HEK293 (cell line): ENCODE results near the gene BCL2A1.

ENCODE experiments used
- AEBP2 ChIP-seq: fragments of 450-650 bp; formaldehyde crosslinking; IDR thresholded peaks from 2 replicates; pipeline ENCODE4 v1.5.1; 2016; ENCODE audit warnings: missing biosample characterization, missing genetic modification characterization, borderline replicate concordance
- EGR2 ChIP-seq: fragments of 450-650 bp; formaldehyde crosslinking; IDR thresholded peaks from 2 replicates; pipeline ENCODE4 v1.5.1; 2016; ENCODE audit warnings: low read depth, missing biosample characterization, missing genetic modification characterization
- KLF10 ChIP-seq: fragments of 450-650 bp; IDR thresholded peaks from 2 replicates; pipeline ENCODE4 v1.5.1; 2018; ENCODE audit warnings: missing biosample characterization, mild to moderate bottlenecking, missing genetic modification characterization
- PBX3 ChIP-seq: sonication (generic); formaldehyde crosslinking; IDR thresholded peaks from 2 replicates; pipeline ENCODE4 v1.8.1; 2022; ENCODE audit warnings: mild to moderate bottlenecking, moderate library complexity, missing genetic modification reagents
- PRDM1 ChIP-seq: fragments of 450-650 bp; formaldehyde crosslinking; IDR thresholded peaks from 2 replicates; pipeline ENCODE4; 2016; ENCODE audit warnings: missing biosample characterization, missing genetic modification characterization
- ZBTB10 ChIP-seq: fragments of 450-650 bp; formaldehyde crosslinking; IDR thresholded peaks from 2 replicates; pipeline ENCODE4 v1.5.1; 2016; ENCODE audit warnings: missing biosample characterization, missing genetic modification characterization
- ZBTB11 ChIP-seq: fragments of 450-650 bp; formaldehyde crosslinking; conservative IDR thresholded peaks from 2 replicates; pipeline ENCODE4 v1.5.1; 2016; ENCODE audit warnings: low read depth, missing biosample characterization, missing genetic modification characterization
- ZNF140 ChIP-seq: fragments of 450-650 bp; formaldehyde crosslinking; IDR thresholded peaks from 2 replicates; pipeline ENCODE4 v1.5.1; 2016; ENCODE audit warnings: missing biosample characterization, missing genetic modification characterization
- ZNF211 ChIP-seq: fragments of 450-650 bp; formaldehyde crosslinking; IDR thresholded peaks from 2 replicates; pipeline ENCODE4 v1.5.1; 2016; ENCODE audit warnings: low read depth, missing biosample characterization, missing genetic modification characterization
- ZNF223 ChIP-seq: fragments of 450-650 bp; formaldehyde crosslinking; IDR thresholded peaks from 2 replicates; pipeline ENCODE4 v1.5.1; 2016; ENCODE audit warnings: missing biosample characterization, missing genetic modification characterization
- ZNF24 ChIP-seq: fragments of 450-650 bp; formaldehyde crosslinking; IDR thresholded peaks from 2 replicates; pipeline ENCODE4 v1.5.1; 2016; ENCODE audit warnings: missing biosample characterization, missing genetic modification characterization
- ZNF341 ChIP-seq: fragments of 450-650 bp; formaldehyde crosslinking; IDR thresholded peaks from 2 replicates; pipeline ENCODE4; 2016; ENCODE audit warnings: low read depth, missing biosample characterization, missing genetic modification characterization
- ZNF391 ChIP-seq: fragments of 450-650 bp; formaldehyde crosslinking; IDR thresholded peaks from 2 replicates; pipeline ENCODE4 v1.5.1; 2016; ENCODE audit warnings: low read depth, missing biosample characterization, missing genetic modification characterization, borderline replicate concordance
- ZNF398 ChIP-seq: fragments of 450-650 bp; formaldehyde crosslinking; IDR thresholded peaks from 2 replicates; pipeline ENCODE4 v1.5.1; 2017; ENCODE audit warnings: missing biosample characterization, missing genetic modification characterization
- ZNF404 ChIP-seq: fragments of 450-650 bp; formaldehyde crosslinking; IDR thresholded peaks from 2 replicates; pipeline ENCODE4 v1.5.1; 2017; ENCODE audit warnings: missing biosample characterization, missing genetic modification characterization
- ZNF530 ChIP-seq: fragments of 450-650 bp; formaldehyde crosslinking; IDR thresholded peaks from 2 replicates; pipeline ENCODE4 v1.5.1; 2016; ENCODE audit warnings: low read depth, missing biosample characterization, missing genetic modification characterization
- ZNF707 ChIP-seq: fragments of 450-650 bp; formaldehyde crosslinking; IDR thresholded peaks from 2 replicates; pipeline ENCODE4 v1.5.1; 2016; ENCODE audit warnings: missing biosample characterization, missing genetic modification characterization
- ZNF747 ChIP-seq: fragments of 450-650 bp; formaldehyde crosslinking; IDR thresholded peaks from 2 replicates; pipeline ENCODE4 v1.5.1; 2016; ENCODE audit warnings: missing biosample characterization, missing genetic modification characterization
- ZNF837 ChIP-seq: fragments of 450-650 bp; formaldehyde crosslinking; IDR thresholded peaks from 2 replicates; pipeline ENCODE4 v1.5.1; 2016; ENCODE audit warnings: missing biosample characterization, missing genetic modification characterization
- ZSCAN16 ChIP-seq: fragments of 450-650 bp; formaldehyde crosslinking; IDR thresholded peaks from 2 replicates; pipeline ENCODE4 v1.5.1; 2016; ENCODE audit warnings: missing biosample characterization, missing genetic modification characterization
- TF ChIP-seq, protein P1 (sequence below): fragments of 450-650 bp; formaldehyde crosslinking; IDR thresholded peaks from 2 replicates; pipeline ENCODE4 v1.5.1; 2016; ENCODE audit warnings: missing biosample characterization, missing genetic modification characterization, borderline replicate concordance
- TF ChIP-seq, protein P2 (sequence below): fragments of 450-650 bp; formaldehyde crosslinking; IDR thresholded peaks from 2 replicates; pipeline ENCODE4 v1.5.1; 2017; ENCODE audit warnings: missing biosample characterization, missing genetic modification characterization

BCL2A1 gene

GRCh38 chr15:79923079-79923514 lies 47.9 kb downstream of the BCL2A1 start (continued):
- TF ChIP-seq AEBP2 (tag by site-specific recombination) (no peak), ZNF398 (no peak), ZNF404 (tag by site-specific recombination) (no peak), ZNF707 (tag by site-specific recombination) (no peak), ZNF837 (tag by site-specific recombination) (no peak), ZBTB11 (tag by site-specific recombination) (peak; percentile 53), ZBTB10 (tag by site-specific recombination) (peak; percentile 80), KLF10 (tag by site-specific recombination) (no peak), ZNF140 (tag by site-specific recombination) (no peak), ZNF341 (tag by site-specific recombination) (peak; percentile 85), ZNF223 (tag by site-specific recombination) (no peak), ZNF391 (tag by site-specific recombination) (peak; percentile 71; the same call in 1 of the 2 replicates), ZNF530 (tag by site-specific recombination) (no peak), PBX3 (CRISPR knock-in tag) (no peak), ZNF24 (tag by site-specific recombination) (peak; percentile 58; the same call in 1 of the 2 replicates), ZNF211 (tag by site-specific recombination) (no peak), EGR2 (tag by site-specific recombination) (no peak), ZNF747 (no peak), ZSCAN16 (tag by site-specific recombination) (no peak), PRDM1 (no peak)
- TF ChIP-seq, protein P1, sequence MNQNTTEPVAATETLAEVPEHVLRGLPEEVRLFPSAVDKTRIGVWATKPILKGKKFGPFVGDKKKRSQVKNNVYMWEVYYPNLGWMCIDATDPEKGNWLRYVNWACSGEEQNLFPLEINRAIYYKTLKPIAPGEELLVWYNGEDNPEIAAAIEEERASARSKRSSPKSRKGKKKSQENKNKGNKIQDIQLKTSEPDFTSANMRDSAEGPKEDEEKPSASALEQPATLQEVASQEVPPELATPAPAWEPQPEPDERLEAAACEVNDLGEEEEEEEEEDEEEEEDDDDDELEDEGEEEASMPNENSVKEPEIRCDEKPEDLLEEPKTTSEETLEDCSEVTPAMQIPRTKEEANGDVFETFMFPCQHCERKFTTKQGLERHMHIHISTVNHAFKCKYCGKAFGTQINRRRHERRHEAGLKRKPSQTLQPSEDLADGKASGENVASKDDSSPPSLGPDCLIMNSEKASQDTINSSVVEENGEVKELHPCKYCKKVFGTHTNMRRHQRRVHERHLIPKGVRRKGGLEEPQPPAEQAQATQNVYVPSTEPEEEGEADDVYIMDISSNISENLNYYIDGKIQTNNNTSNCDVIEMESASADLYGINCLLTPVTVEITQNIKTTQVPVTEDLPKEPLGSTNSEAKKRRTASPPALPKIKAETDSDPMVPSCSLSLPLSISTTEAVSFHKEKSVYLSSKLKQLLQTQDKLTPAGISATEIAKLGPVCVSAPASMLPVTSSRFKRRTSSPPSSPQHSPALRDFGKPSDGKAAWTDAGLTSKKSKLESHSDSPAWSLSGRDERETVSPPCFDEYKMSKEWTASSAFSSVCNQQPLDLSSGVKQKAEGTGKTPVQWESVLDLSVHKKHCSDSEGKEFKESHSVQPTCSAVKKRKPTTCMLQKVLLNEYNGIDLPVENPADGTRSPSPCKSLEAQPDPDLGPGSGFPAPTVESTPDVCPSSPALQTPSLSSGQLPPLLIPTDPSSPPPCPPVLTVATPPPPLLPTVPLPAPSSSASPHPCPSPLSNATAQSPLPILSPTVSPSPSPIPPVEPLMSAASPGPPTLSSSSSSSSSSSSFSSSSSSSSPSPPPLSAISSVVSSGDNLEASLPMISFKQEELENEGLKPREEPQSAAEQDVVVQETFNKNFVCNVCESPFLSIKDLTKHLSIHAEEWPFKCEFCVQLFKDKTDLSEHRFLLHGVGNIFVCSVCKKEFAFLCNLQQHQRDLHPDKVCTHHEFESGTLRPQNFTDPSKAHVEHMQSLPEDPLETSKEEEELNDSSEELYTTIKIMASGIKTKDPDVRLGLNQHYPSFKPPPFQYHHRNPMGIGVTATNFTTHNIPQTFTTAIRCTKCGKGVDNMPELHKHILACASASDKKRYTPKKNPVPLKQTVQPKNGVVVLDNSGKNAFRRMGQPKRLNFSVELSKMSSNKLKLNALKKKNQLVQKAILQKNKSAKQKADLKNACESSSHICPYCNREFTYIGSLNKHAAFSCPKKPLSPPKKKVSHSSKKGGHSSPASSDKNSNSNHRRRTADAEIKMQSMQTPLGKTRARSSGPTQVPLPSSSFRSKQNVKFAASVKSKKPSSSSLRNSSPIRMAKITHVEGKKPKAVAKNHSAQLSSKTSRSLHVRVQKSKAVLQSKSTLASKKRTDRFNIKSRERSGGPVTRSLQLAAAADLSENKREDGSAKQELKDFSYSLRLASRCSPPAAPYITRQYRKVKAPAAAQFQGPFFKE (tag by site-specific recombination), result no peak; the same call in 1 of the 2 replicates
- TF ChIP-seq, protein P2, sequence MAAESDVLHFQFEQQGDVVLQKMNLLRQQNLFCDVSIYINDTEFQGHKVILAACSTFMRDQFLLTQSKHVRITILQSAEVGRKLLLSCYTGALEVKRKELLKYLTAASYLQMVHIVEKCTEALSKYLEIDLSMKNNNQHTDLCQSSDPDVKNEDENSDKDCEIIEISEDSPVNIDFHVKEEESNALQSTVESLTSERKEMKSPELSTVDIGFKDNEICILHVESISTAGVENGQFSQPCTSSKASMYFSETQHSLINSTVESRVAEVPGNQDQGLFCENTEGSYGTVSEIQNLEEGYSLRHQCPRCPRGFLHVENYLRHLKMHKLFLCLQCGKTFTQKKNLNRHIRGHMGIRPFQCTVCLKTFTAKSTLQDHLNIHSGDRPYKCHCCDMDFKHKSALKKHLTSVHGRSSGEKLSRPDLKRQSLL, result no peak; the same call in 1 of the 2 replicates
